NCI-H2029 (cell line): ENCODE results near the gene NPIPA5.
"Not testable (repeated sequence)": the region's sequence is repeated elsewhere in the genome, so short reads cannot be mapped to it uniquely, and the experiment has no call there.

Experiments used
- DNase-seq: peaks from one replicate; lab custom pipeline; 2025; lab: John Stamatoyannopoulos, UW

The NPIPA5 gene

GRCh38 chr16:15378194-15378593, at the start of gene NPIPA5:
NPIPA5 (minus strand) TSS chr16:15378294; CDS start chr16:15378294, 0 bp downstream.
- DNase-seq, result not testable (repeated sequence)

- DNase-seq, result peak; percentile 41
These were observed 49.6 kb upstream of the NPIPA5 start for GRCh38 chr16:15427648-15428239.

GRCh38 chr16:15426796-15427195, 48.7 kb upstream of the NPIPA5 start:
- no peak for DNase-seq

- no peak for DNase-seq
These were observed 47.8 kb upstream of the NPIPA5 start for GRCh38 chr16:15425861-15426260.

- DNase-seq, result no peak
These were observed 44.1 kb upstream of the NPIPA5 start for GRCh38 chr16:15422222-15422621.

GRCh38 chr16:15421696-15422095, 43.6 kb upstream of the NPIPA5 start:
- not testable (repeated sequence) for DNase-seq

- no peak for DNase-seq
These were observed 40.1 kb upstream of the NPIPA5 start for GRCh38 chr16:15418206-15418605.

- no peak for DNase-seq
These were observed 39.1 kb upstream of the NPIPA5 start for GRCh38 chr16:15417197-15417596.

- no peak for DNase-seq
These were observed 37.5 kb upstream of the NPIPA5 start for GRCh38 chr16:15415511-15415985.

- DNase-seq, result not testable (repeated sequence)
These were observed 31.4 kb upstream of the NPIPA5 start for GRCh38 chr16:15409476-15409875.

GRCh38 chr16:15407756-15408155, 29.7 kb upstream of the NPIPA5 start:
- DNase-seq, result not testable (repeated sequence)

GRCh38 chr16:15404792-15405191, 26.7 kb upstream of the NPIPA5 start:
- DNase-seq, result no peak

GRCh38 chr16:15404091-15404490, 26.0 kb upstream of the NPIPA5 start:
- DNase-seq, result not testable (repeated sequence)

GRCh38 chr16:15403392-15403995, 25.4 kb upstream of the NPIPA5 start:
- DNase-seq, result no peak

- no peak for DNase-seq
These were observed 23.9 kb upstream of the NPIPA5 start for GRCh38 chr16:15401972-15402371.

GRCh38 chr16:15400314-15400713, 22.2 kb upstream of the NPIPA5 start:
- DNase-seq, result not testable (repeated sequence)

- no peak for DNase-seq
These were observed 21.2 kb upstream of the NPIPA5 start for GRCh38 chr16:15399317-15399716.

- no peak for DNase-seq
These were observed 20.7 kb upstream of the NPIPA5 start for GRCh38 chr16:15398618-15399316.

- DNase-seq, result no peak
These were observed 19.0 kb upstream of the NPIPA5 start for GRCh38 chr16:15396948-15397594.

GRCh38 chr16:15396509-15396829, 18.4 kb upstream of the NPIPA5 start:
- not testable (repeated sequence) for DNase-seq

- DNase-seq, result peak; percentile 37
These were observed 17.8 kb upstream of the NPIPA5 start, which contains the start of gene MPV17L for GRCh38 chr16:15395631-15396508. MPV17L (plus strand) TSS chr16:15395754; CDS start chr16:15395898, 144 bp downstream.

GRCh38 chr16:15393025-15393424, 14.9 kb upstream of the NPIPA5 start:
- not testable (repeated sequence) for DNase-seq
